ENCODE data around the gene SLC9A9.

SLC9A9 gene

DNA sequence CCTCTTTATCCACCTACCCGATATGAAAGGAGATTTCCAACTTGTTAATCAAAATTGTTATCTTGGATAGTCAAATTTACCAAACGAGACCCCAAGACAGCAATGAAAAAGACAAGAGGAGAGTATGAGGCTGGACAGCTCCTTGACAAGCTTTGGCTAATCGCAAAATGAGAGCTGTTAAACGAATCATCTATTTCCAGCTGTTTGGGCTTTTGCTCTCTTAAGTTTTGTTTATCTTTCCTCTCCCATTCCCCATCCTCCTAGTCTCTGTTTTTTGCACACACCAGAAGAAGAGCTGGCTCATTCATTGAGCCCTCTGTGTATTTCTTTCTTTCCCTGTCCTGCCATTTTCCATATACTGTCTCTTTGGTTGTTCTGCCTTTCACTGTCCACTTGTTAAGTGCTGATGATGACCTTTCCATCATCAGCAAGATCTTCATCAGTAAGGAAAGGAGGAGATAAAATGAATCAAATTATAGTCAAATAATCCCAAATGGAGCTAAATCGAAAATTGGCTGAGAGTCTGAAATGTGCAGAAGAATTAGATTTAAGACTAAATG lies 161.6 kb downstream of the SLC9A9 start:
- no peak for DNase-seq (ENCODE audit: low spot score)

- DNase-seq (ENCODE audit: low spot score), result no peak
These were observed 162.8 kb downstream of the SLC9A9 start for GRCh38 chr3:143685491-143685890.

GRCh38 chr3:143677430-143677829 lies 170.8 kb downstream of the SLC9A9 start:
- DNase-seq (ENCODE audit: low spot score), result no peak

GRCh38 chr3:143676747-143677146 lies 171.5 kb downstream of the SLC9A9 start:
- no peak for DNase-seq (ENCODE audit: low spot score)

GRCh38 chr3:143676021-143676420 lies 172.2 kb downstream of the SLC9A9 start:
- no peak for DNase-seq (ENCODE audit: low spot score)

DNA sequence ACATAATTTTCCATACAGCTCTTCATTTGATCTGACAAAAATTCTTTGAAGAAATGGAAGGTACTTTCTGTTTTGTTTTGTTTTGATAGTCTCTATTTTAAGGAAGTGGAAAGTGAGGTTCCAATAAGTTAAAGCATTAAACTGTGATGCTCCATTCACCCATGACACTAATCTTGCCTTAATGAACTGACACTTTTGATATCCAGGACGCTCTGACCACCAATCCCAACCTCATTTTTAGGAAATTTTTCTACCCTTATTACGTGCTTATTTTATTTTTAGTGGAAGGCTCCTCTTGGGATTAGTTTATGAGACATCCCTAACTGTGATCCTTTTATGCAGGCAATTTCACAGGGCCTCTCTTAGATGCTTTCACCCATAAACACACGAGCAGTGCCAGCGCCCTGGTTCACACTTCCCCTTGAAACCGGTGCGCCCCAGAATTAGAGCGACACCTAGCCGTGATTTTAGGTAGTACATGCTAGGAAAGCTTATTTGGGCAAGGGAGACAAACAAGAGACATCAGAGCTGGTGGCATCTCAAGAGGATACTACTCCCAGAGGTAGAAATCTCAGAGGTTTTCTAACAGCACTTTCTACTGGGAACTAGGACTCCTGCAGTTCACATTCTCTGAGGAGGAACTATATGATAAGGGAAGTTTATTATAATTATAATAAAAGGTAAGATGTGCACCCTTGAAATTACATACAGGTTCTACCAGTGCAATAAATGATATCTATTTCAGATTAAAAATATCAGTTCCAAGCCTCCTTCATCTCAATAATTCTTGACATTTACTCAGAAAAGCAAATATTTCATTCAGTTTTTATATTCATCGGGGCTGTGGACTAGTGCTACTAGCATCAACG lies 173.9 kb downstream of the SLC9A9 start:
- DNase-seq (ENCODE audit: low spot score), result peak; percentile 5

DNA sequence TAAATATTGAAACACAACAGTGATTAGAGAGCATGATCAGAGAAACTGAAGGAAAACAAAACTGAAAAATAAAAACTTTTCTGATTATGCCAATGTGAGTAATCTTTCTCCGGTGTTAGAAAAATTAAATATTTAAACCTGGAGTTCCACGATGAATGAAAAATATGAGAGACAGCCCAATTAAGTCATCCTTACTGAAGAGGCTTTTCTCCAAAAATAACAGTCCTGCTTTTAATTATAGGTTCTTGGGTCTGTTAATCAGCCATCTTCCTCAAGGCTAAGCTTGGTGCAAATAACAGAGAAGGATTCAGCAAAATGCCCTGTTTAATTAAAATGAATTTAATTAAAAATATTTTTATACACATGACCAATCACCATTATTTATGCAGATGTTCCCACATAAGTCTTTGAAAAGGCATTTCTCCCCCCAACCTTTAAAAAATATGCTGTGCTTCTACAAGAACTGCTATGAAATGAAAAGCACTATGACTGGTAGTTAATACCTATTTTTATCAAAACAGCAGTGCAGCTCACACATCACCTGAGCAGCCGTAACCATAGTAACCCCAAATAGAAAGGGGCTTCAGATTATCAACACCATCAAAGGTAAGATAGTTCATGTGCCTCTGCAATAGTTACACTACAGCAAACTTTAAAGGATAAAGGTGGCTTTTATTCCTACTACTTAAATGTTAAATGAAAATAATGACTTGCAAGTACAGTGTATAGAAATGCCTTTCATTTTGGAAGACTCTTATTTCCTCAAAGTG lies 175.7 kb downstream of the SLC9A9 start:
- DNase-seq (ENCODE audit: low spot score), result no peak

- no peak for DNase-seq (ENCODE audit: low spot score)
These were observed 176.6 kb downstream of the SLC9A9 start for GRCh38 chr3:143671626-143672025.

GRCh38 chr3:143668924-143669790 lies 179.1 kb downstream of the SLC9A9 start:
- no peak for DNase-seq (ENCODE audit: low spot score)

GRCh38 chr3:143668385-143668784 lies 179.9 kb downstream of the SLC9A9 start:
- DNase-seq (ENCODE audit: low spot score), result no peak

GRCh38 chr3:143661677-143662076 lies 186.6 kb downstream of the SLC9A9 start:
- no peak for DNase-seq (ENCODE audit: low spot score)

DNA sequence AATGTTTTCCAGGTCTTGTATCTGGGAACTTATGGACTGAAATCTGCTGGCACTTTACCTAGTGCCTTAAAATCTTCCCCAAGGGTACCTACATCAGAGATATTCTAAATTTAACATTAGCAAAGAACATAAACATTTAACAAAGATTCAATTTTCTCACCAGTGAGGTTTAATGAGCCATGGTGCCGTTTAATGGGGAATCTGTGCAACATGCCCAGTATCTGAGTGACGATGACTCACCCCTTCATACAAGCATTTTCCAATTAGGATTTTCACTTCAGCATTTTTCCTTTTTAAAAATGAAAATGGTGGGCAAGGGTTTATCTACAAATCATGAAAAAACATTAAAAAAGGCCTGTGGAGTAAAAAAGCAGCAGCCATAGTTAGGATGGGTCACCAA lies 189.4 kb downstream of the SLC9A9 start:
- no peak for DNase-seq (ENCODE audit: low spot score)

GRCh38 chr3:143658116-143658515 lies 190.2 kb downstream of the SLC9A9 start:
- no peak for DNase-seq (ENCODE audit: low spot score)

DNA sequence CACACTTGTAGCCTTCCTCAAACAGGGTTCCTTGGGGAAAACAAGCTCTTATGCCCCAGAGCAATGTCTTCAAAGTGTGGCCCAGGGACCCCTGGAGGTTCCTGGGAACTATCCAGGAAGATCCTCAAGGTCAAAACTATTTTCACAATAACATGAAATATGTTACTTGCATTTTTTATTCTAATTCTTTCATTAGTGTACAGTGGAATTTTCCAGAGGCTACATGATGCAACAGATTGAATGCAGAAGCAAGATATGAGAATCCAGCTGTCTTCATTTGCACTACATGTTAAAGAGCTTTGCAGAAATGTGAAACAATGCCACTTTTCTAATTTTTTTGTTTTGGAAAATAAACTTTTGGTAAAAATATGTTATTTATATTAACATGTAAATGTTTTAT lies 190.9 kb downstream of the SLC9A9 start:
- no peak for DNase-seq (ENCODE audit: low spot score)

GRCh38 chr3:143654906-143655305 lies 193.4 kb downstream of the SLC9A9 start:
- DNase-seq (ENCODE audit: low spot score), result no peak

DNA sequence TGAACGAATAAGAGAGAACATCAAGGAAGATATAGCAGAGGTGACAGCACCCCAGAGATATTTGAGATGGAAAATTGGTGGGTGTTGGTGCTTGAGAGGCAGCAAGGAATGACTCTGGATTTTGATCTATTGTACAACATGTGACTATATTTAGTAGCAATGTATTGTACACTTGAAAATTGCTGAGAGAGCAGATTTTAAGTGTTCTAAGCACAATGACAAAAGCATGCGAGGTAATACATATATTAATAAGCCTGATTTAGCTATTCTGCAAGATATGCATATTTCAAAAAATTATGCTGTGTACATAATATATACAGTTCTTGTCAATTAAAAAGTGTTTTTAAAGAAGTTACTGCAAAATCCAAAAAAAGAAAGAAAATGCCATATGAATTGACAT lies 194.3 kb downstream of the SLC9A9 start:
- DNase-seq (ENCODE audit: low spot score), result no peak

DNA sequence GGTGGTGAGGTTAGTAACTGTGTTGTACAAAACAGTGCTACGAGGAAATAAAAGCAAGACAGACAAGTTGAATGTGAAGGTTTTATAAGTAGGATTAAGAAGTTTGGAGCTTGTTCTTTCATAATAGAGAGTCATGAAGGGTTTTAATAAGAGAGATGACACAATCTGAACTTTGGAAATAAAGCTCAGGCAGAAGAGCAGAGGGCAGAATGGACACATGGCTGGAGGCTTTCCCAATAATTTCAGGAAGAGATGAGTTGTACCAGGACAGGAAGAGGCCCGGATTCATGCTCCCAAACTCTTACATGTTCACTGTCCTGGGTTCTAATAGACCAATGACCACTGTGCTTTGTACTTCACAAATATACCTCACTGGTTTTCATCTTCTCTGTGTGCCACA lies 194.8 kb downstream of the SLC9A9 start:
- DNase-seq (ENCODE audit: low spot score), result no peak

GRCh38 chr3:143652118-143652517 lies 196.2 kb downstream of the SLC9A9 start:
- no peak for DNase-seq (ENCODE audit: low spot score)

DNA sequence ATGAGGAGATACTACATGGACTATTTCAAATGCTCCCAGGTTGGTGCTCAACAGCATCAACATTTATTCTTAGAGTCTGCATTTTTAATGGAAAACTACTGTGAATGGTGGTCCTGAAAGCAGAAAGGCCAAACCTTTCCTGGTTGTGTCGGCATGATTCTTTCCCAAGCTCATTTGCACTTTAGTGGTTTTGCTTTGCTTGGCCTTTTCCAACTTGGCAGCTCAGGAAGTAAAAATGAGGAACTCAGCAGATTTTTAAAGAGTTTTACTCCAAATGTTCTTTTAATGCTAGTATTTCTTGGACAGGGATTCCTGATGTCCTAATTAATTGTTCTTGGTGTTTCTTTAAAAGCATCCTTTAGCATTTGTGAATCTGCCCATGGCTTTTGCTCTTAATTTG lies 197.4 kb downstream of the SLC9A9 start:
- DNase-seq (ENCODE audit: low spot score), result no peak

DNA sequence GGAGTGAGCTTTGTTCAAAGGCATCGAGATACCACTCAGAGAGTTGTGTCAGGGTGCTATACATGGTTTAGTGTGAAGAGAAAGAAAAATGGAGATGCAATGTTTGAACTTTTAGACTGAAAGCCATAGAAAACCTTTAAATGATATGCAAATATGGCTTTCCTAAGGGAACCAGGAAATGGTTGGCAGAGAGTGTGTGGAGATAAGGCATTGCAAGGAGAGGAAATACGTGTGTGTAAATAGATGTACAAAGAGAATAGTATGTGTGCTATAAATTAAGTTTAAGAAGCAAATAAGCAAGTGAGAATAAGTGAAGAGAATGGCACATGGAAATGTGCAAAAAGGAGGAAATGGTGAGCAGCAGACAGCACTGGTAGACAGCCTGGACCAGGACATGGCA lies 198.1 kb downstream of the SLC9A9 start:
- DNase-seq (ENCODE audit: low spot score), result no peak

DNA sequence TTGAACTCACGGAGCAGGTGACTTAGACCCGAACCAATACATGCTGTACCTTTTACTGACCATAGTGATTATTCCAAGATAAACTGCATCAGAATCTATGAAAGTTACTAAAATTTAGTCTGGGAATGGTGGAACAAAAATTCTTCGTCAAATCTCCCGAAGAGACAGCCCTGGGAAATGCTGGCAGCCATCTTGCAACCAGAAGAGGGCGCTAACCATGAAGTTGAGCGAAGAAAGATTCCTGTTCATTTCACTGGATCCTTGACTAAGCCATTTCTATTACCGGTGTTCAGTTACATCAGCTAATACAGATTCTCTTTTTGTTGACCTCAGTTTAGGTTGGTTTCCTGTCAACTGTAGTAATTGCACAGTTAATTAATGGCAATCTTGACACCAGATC lies 199.6 kb downstream of the SLC9A9 start:
- DNase-seq (ENCODE audit: low spot score), result peak; percentile 4

- no peak for DNase-seq (ENCODE audit: low spot score)
These were observed 200.1 kb downstream of the SLC9A9 start for GRCh38 chr3:143648218-143648617.

Measured in HuH-7 (cell line).